ENCODE measurements around the gene AATF. TPM values are rescaled to one million over a fixed set of nuclear protein-coding genes. Genes with fewer than 3 reads are reported as not detected.

AATF gene
- total RNA-seq, 1 donor from 2014 or later: 28.9 TPM

- no peak overlapping the region for H3K27ac Mint-ChIP-seq
- H3K27ac ChIP-seq: no peak overlapping the region
- H3K27me3 ChIP-seq: peaks cover 100% of the 10 kb centered on the region
- H4K20me1 ChIP-seq (ENCODE audit: low read depth): peaks cover 83% of the 10 kb centered on the region
- peaks cover 57% of the 10 kb centered on the region for H3F3A ChIP-seq (ENCODE audit: low read depth)
- no peaks in the 10 kb centered on the region for H3K9me3 ChIP-seq (ENCODE audit: low read depth)
- no peaks in the 10 kb centered on the region for H3K36me3 Mint-ChIP-seq
- H3K4me2 ChIP-seq: peak overlapping the region; percentile 70
- H3K9ac ChIP-seq: no peak overlapping the region
- no peak overlapping the region for H2AFZ ChIP-seq (replicated peaks)
- no peaks in the 10 kb centered on the region for H3K36me3 ChIP-seq
- H3K27me3 Mint-ChIP-seq (ENCODE audit: insufficient read depth, low read depth): peaks cover 81% of the 10 kb centered on the region
- H3K9me3 Mint-ChIP-seq: peaks cover 3% of the 10 kb centered on the region
- no peak overlapping the region for H3K4me3 Mint-ChIP-seq
- H3K79me2 ChIP-seq (ENCODE audit: low read depth): no peaks in the 10 kb centered on the region
- peaks cover 15% of the 10 kb centered on the region for H3K4me1 Mint-ChIP-seq
- TF ChIP-seq CTCF (IDR thresholded peaks at IDR 0.05) (no peak), EZH2phosphoT487 (IDR thresholded peaks at IDR 0.05) (peak; percentile 99), EZH2 (IDR thresholded peaks at IDR 0.05) (peak; percentile 100)
- DNase-seq (ENCODE audit: low spot score): peak; percentile 44
- peaks cover 12% of the 10 kb centered on the region for H3K4me1 ChIP-seq
- peak overlapping the region; percentile 37 for H3K4me3 ChIP-seq
Measured at GRCh38 chr17:36942631-36943125, 6.1 kb upstream of the AATF start.

GRCh38 chr17:36943250-36944191 lies 5.2 kb upstream of the AATF start:
- TF ChIP-seq CTCF (IDR thresholded peaks at IDR 0.05) (no peak), EZH2phosphoT487 (IDR thresholded peaks at IDR 0.05) (peak; percentile 95), EZH2 (IDR thresholded peaks at IDR 0.05) (peak; percentile 97)
- Histone ChIP-seq H3K27me3 (peaks cover 100% of the 10 kb centered on the region), H4K20me1 (ENCODE audit: low read depth) (peaks cover 74% of the 10 kb centered on the region), H3K79me2 (ENCODE audit: low read depth) (no peaks in the 10 kb centered on the region), H3K9me3 (ENCODE audit: low read depth) (no peaks in the 10 kb centered on the region), H3K36me3 (no peaks in the 10 kb centered on the region), H3F3A (ENCODE audit: low read depth) (peaks cover 48% of the 10 kb centered on the region), H3K4me3 (no peak overlapping the region), H3K9ac (no peak overlapping the region), H3K4me1 (peaks cover 6% of the 10 kb centered on the region), H3K4me2 (no peak overlapping the region), H3K27ac (no peak overlapping the region), H2AFZ (replicated peaks) (no peak overlapping the region)
- Mint-ChIP-seq H3K36me3 (no peaks in the 10 kb centered on the region), H3K27me3 (ENCODE audit: insufficient read depth, low read depth) (peaks cover 81% of the 10 kb centered on the region), H3K9me3 (peaks cover 3% of the 10 kb centered on the region), H3K27ac (no peak overlapping the region), H3K4me3 (peak overlapping the region; percentile 3), H3K4me1 (peaks cover 18% of the 10 kb centered on the region)
- peak; percentile 66 for DNase-seq (ENCODE audit: low spot score)

- Mint-ChIP-seq H3K27me3 (ENCODE audit: insufficient read depth, low read depth) (peaks cover 74% of the 10 kb centered on the region), H3K27ac (no peak overlapping the region), H3K36me3 (no peaks in the 10 kb centered on the region), H3K4me3 (no peak overlapping the region), H3K9me3 (peaks cover 3% of the 10 kb centered on the region), H3K4me1 (peaks cover 17% of the 10 kb centered on the region)
- Histone ChIP-seq H3K4me3 (no peak overlapping the region), H3K9ac (no peak overlapping the region), H2AFZ (replicated peaks) (no peak overlapping the region), H3K79me2 (ENCODE audit: low read depth) (peaks cover 2% of the 10 kb centered on the region), H4K20me1 (ENCODE audit: low read depth) (peaks cover 67% of the 10 kb centered on the region), H3K36me3 (no peaks in the 10 kb centered on the region), H3K27me3 (peaks cover 90% of the 10 kb centered on the region), H3K4me1 (peaks cover 7% of the 10 kb centered on the region), H3K27ac (no peak overlapping the region), H3K9me3 (ENCODE audit: low read depth) (no peaks in the 10 kb centered on the region), H3F3A (ENCODE audit: low read depth) (peaks cover 48% of the 10 kb centered on the region), H3K4me2 (no peak overlapping the region)
- TF ChIP-seq CTCF (IDR thresholded peaks at IDR 0.05) (no peak), EZH2phosphoT487 (IDR thresholded peaks at IDR 0.05) (no peak), EZH2 (IDR thresholded peaks at IDR 0.05) (no peak)
- DNase-seq (ENCODE audit: low spot score): no peak
Measured at GRCh38 chr17:36944553-36944952, 4.2 kb upstream of the AATF start.
